Esophagus muscularis mucosa (tissue), 4 donors: ENCODE measurements around the gene APOL4. TPM values are rescaled to one million over a fixed set of nuclear protein-coding genes. Genes with fewer than 3 reads are reported as not detected.

Experiments
- DNase-seq: peaks from one replicate; pipeline ENCODE4 v3.0.0-alpha.2; 2017; ENCODE audit errors: extremely low spot score
- H3K27ac ChIP-seq, 4 donors: fragments of 200-600 bp; sonication (generic); replicated peaks in 1 of 4; 1 replicate in 3 of 4; 2 replicates in 1 of 4; pipeline ENCODE4 v1.5.1; 2016 to 2019; ENCODE audit warnings: mild to moderate bottlenecking in 1 of 4
- H3K27me3 ChIP-seq, 4 donors: fragments of 200-600 bp; sonication (generic); one replicate each; pipeline versions ENCODE4 v1.5.1 to v1.6.0; 2016 to 2019
- H3K36me3 ChIP-seq, 4 donors: fragments of 200-600 bp; sonication (generic); one replicate each; pipeline ENCODE4 v1.5.1; 2016 to 2019
- H3K4me1 ChIP-seq, 4 donors: fragments of 200-600 bp; sonication (generic); one replicate each; pipeline ENCODE4 v1.5.1; 2016 to 2019
- H3K4me3 ChIP-seq, 4 donors: fragments of 200-600 bp; sonication (generic); 1 replicate in 2 of 4; 2 replicates in 2 of 4; pipeline ENCODE4 v1.5.1; 2016 to 2019; ENCODE audit warnings: mild to moderate bottlenecking in 4 of 4, moderate library complexity in 1 of 4
- H3K9me3 ChIP-seq, 4 donors: fragments of 200-600 bp; sonication (generic); 1 replicate in 3 of 4; 2 replicates in 1 of 4; pipeline ENCODE4 v1.5.1; 2016 to 2019
- EP300 ChIP-seq: sonication (generic); formaldehyde crosslinking; IDR thresholded peaks from one replicate; pipeline ENCODE4 v1.6.1; 2017; ENCODE audit warnings: antibody characterized with exemption
- POLR2A ChIP-seq: fragments of 450-650 bp; IDR thresholded peaks from one replicate; pipeline ENCODE4 v1.6.1; 2017; ENCODE audit warnings: antibody characterized with exemption, moderate library complexity, mild to moderate bottlenecking, low read depth
- POLR2AphosphoS5 ChIP-seq, 2 donors: sonication (generic); formaldehyde crosslinking; IDR thresholded peaks; one replicate each; pipeline ENCODE4 v1.6.1; 2017; ENCODE audit warnings: antibody characterized with exemption in 2 of 2
- WGBS: methylation state at CpG from one replicate; pipeline ENCODE4 v1.1.5; 2018; 5-methylcytosine and 5-hydroxymethylcytosine counted together
- intact Hi-C: fragments of 100-400 bp; cut with DNase I; formaldehyde crosslinking; loops from one replicate; pipeline ENCODE4 v1.15.1; 2023
- total RNA-seq, 4 donors: library from RNA; depleted of rRNA; stranded (reverse); fragments of >200 nt; gene quantifications; one replicate each; pipeline versions ENCODE4 v1.1.0 to v1.2.1, GENCODE V29; 2016
- TF ChIP-seq, protein P1 (sequence below), 3 experiments: fragments of 200-600 bp in 2 of 3; fragments of 450-650 bp in 1 of 3; sonication (generic) in 2 of 3; IDR thresholded peaks; one replicate each; pipeline ENCODE4 v1.5.1; 2017 to 2019; ENCODE audit warnings: antibody characterized with exemption in 3 of 3, mild to moderate bottlenecking in 2 of 3, moderate library complexity in 1 of 3

Gene APOL4
- total RNA-seq, 4 donors from 2014 or later: 0.19 to 24.7 (median 1.6) TPM

DNA sequence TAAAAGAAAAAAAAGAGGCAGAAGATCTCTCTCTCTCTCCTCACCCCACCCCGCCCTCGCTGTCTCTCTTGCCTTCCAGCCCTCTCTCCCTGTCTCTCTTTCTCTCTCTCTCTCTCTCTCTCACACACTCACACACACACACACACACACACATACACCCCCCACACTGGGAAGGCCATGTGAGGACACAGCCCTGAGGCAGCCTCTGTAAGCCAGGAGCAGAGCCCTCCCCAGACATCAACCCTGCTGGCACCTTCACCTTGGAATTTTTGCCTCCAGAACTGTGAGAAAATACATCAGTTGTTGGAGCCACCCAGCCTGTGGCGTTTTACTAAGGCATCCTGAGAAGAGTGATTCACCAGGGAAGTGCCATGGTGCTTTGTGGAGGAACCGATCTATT is 55.7 kb downstream of the APOL4 start:
- Histone ChIP-seq H3K4me1 (peaks cover 30 to 49% (median 41%) of the 10 kb centered on the region in 4 donors), H3K36me3 (peaks cover 0 to 65% (median 47%) of the 10 kb centered on the region in 4 donors), H3K4me3 (no peak overlapping the region), H3K9me3 (no peaks in the 10 kb centered on the region), H3K27ac (peak overlapping the region in 3 of 4 donors; percentile 13 to 58 (median 57)), H3K27me3 (no peaks in the 10 kb centered on the region)
- intact Hi-C loops: loop anchor here (2.0 kb wide), 1 partner anchor 37 kb away; no protein-coding TSS in a partner anchor
- no peak for TF ChIP-seq EP300
- TF ChIP-seq, protein P1, sequence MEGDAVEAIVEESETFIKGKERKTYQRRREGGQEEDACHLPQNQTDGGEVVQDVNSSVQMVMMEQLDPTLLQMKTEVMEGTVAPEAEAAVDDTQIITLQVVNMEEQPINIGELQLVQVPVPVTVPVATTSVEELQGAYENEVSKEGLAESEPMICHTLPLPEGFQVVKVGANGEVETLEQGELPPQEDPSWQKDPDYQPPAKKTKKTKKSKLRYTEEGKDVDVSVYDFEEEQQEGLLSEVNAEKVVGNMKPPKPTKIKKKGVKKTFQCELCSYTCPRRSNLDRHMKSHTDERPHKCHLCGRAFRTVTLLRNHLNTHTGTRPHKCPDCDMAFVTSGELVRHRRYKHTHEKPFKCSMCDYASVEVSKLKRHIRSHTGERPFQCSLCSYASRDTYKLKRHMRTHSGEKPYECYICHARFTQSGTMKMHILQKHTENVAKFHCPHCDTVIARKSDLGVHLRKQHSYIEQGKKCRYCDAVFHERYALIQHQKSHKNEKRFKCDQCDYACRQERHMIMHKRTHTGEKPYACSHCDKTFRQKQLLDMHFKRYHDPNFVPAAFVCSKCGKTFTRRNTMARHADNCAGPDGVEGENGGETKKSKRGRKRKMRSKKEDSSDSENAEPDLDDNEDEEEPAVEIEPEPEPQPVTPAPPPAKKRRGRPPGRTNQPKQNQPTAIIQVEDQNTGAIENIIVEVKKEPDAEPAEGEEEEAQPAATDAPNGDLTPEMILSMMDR (IDR thresholded peaks at IDR 0.05): no peak
- TF ChIP-seq POLR2A: no peak
- no peak for TF ChIP-seq POLR2AphosphoS5 (IDR thresholded peaks at IDR 0.05)
- WGBS: 62% methylated on average over 3 of the region's 4 CpGs
- DNase-seq: no peak

DNA sequence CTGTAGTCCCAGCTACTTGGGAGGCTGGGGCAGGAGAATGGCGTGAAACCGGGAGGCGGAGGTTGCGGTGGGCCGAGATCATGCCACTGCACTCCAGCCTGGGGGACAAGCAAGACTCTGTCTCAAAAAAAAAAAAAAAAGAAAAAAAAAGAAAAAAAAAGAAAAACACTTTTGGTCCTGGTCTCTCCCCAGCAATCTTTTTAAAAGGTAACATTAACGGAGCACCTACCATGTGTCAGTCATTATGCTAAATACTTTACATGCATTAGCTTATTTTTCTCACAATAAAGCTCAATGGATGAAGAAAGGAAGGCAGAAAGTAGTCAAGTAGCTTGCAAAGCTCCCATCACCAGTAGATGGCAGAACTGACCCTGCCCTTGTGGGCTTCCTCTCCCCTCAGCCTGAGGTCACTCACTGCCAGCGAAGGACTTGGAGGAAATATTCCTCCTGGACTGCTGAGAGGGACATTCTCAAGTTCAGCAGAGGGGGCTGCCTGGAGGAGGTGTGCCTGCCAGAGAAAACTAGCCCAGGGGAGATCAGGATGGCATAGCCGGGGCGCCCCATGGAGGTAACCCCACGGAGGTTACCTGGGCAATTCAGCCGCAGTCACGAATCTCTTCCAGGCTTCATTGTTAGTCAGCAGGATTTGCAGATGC is 56.6 kb downstream of the APOL4 start:
- DNase-seq: no peak
- intact Hi-C loops: loop anchor here (2.0 to 5.0 kb wide), 2 partner anchors 38 to 342 kb away; no protein-coding TSS in a partner anchor
- Histone ChIP-seq H3K4me1 (peaks cover 24 to 40% (median 32%) of the 10 kb centered on the region in 4 donors), H3K27ac (peak overlapping the region in 3 of 4 donors; percentile 13 to 58 (median 57)), H3K36me3 (peaks cover 0 to 74% (median 51%) of the 10 kb centered on the region in 4 donors), H3K9me3 (no peaks in the 10 kb centered on the region), H3K27me3 (no peaks in the 10 kb centered on the region), H3K4me3 (no peak overlapping the region)
- TF ChIP-seq POLR2A (no peak), EP300 (no peak), POLR2AphosphoS5 (IDR thresholded peaks at IDR 0.05) (peak in 1 of 2 donors; percentile 32)
- TF ChIP-seq, protein P1 (IDR thresholded peaks at IDR 0.05): peak; percentile 68 to 83 (median 79)
- 71% methylated on average over 12 of the region's 12 CpGs for WGBS

DNA sequence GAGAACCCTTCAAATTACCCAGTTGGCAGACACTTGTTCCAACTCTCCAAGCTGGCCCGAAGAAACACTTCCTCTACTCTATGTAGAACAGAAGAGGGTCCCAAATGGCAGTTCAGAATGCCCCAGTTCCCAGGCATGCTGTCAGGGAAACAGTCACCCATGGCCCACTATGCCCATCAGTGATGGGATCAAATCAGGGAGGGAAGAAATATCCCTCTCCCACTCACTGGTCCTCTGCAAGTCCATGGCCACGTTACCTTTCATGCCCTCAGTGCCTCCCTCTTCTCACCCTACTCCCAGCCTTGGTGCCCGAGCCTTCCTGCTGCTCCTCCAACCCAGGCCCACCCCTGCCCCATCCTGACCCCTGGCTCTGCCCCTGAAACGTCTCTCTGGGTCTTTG is 57.7 kb downstream of the APOL4 start:
- H3K4me3 ChIP-seq: no peak overlapping the region
- no peak for DNase-seq
- peaks cover 20 to 30% (median 26%) of the 10 kb centered on the region in 4 donors for H3K4me1 ChIP-seq
- no peaks in the 10 kb centered on the region for H3K27me3 ChIP-seq
- intact Hi-C loops: loop anchor here (2.0 to 5.0 kb wide), 2 partner anchors 39 to 343 kb away; no protein-coding TSS in a partner anchor
- no peak overlapping the region for H3K27ac ChIP-seq
- 80% methylated on average over 4 of the region's 4 CpGs for WGBS
- no peaks in the 10 kb centered on the region for H3K9me3 ChIP-seq
- TF ChIP-seq, protein P1 (IDR thresholded peaks at IDR 0.05): no peak
- TF ChIP-seq POLR2A (no peak), EP300 (no peak), POLR2AphosphoS5 (IDR thresholded peaks at IDR 0.05) (no peak)
- H3K36me3 ChIP-seq: peaks cover 0 to 67% (median 47%) of the 10 kb centered on the region in 4 donors

- H3K36me3 ChIP-seq: peaks cover 0 to 60% (median 40%) of the 10 kb centered on the region in 4 donors
- TF ChIP-seq EP300 (no peak), POLR2A (no peak), POLR2AphosphoS5 (IDR thresholded peaks at IDR 0.05) (no peak)
- 82% methylated on average over 4 of the region's 5 CpGs for WGBS
Observed at GRCh38 chr22:36143066-36143815, 58.4 kb downstream of the APOL4 start.

DNA sequence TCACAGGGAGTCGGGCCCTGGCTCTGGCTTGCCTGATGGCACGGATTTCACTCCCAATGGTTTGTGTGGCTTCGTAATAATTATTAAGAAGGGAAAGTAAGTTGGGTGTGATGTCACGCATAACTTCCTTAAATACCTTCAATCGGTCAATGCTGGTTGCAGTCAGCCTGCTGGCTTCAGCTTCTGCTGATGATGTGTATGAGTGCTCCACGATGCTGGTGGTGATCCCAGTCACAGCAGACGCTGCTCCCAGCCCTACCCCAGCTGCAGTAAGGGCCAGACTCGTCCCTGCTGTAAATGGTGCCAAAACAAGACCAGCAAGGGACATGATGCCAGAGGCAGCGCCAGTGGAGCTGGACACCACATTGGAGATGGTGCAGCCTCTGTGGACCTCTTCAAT is 60.1 kb downstream of the APOL4 start:
- no peaks in the 10 kb centered on the region for H3K27me3 ChIP-seq
- WGBS: 76% methylated on average over 9 of the region's 9 CpGs
- no peak overlapping the region for H3K27ac ChIP-seq
- DNase-seq: no peak
- no peak overlapping the region for H3K4me3 ChIP-seq
- intact Hi-C loops: loop anchor here (5.0 kb wide), 1 partner anchor 346 kb away; no protein-coding TSS in a partner anchor
- TF ChIP-seq POLR2A: no peak
- TF ChIP-seq POLR2AphosphoS5 (IDR thresholded peaks at IDR 0.05): no peak
- TF ChIP-seq EP300: no peak
- TF ChIP-seq, protein P1 (IDR thresholded peaks at IDR 0.05): no peak
- H3K4me1 ChIP-seq: peaks cover 3 to 19% (median 9%) of the 10 kb centered on the region in 4 donors
- H3K36me3 ChIP-seq: peaks cover 0 to 50% (median 34%) of the 10 kb centered on the region in 4 donors
- no peaks in the 10 kb centered on the region for H3K9me3 ChIP-seq

More at GRCh38 chr22:36143066-36143815, 58.4 kb downstream of the APOL4 start:
- Histone ChIP-seq H3K4me3 (no peak overlapping the region), H3K27me3 (no peaks in the 10 kb centered on the region), H3K9me3 (no peaks in the 10 kb centered on the region), H3K4me1 (peaks cover 20 to 27% (median 22%) of the 10 kb centered on the region in 4 donors), H3K27ac (no peak overlapping the region)
- DNase-seq: no peak
- intact Hi-C loops: loop anchor here (5.0 kb wide), 1 partner anchor 344 kb away; no protein-coding TSS in a partner anchor
